Measurements from ENCODE around the gene HDAC10.
A peak's percentile ranks its signal among the peaks of the same experiment; 100 is the strongest.

Gene HDAC10

GRCh38 chr22:50218996-50219727 lies 31.9 kb downstream of the HDAC10 start:
- in situ Hi-C loops (cut with HindIII; ENCODE audit: low pct_unique_long_range_greater_than_20kb, low sequenced_read_pairs): no loop called here
- TF ChIP-seq JUND (IDR thresholded peaks at IDR 0.05; ENCODE audit: low read depth): no peak
- DNase-seq (ENCODE audit: low read depth in 1 of 2, low spot score in 1 of 2): peak; percentile 72 to 77

- in situ Hi-C loops (cut with HindIII; ENCODE audit: low pct_unique_long_range_greater_than_20kb, low sequenced_read_pairs): no loop called here
- TF ChIP-seq JUND (IDR thresholded peaks at IDR 0.05; ENCODE audit: low read depth): no peak
- DNase-seq (ENCODE audit: low read depth in 1 of 2, low spot score in 1 of 2): no peak
Observed at GRCh38 chr22:50218153-50218995, 32.7 kb downstream of the HDAC10 start.

GRCh38 chr22:50217543-50218152 lies 33.4 kb downstream of the HDAC10 start:
- TF ChIP-seq JUND (IDR thresholded peaks at IDR 0.05; ENCODE audit: low read depth): no peak
- DNase-seq (ENCODE audit: low read depth in 1 of 2, low spot score in 1 of 2): no peak
- in situ Hi-C loops (cut with HindIII; ENCODE audit: low pct_unique_long_range_greater_than_20kb, low sequenced_read_pairs): no loop called here

GRCh38 chr22:50216684-50217520 lies 34.2 kb downstream of the HDAC10 start:
- TF ChIP-seq JUND (IDR thresholded peaks at IDR 0.05; ENCODE audit: low read depth): no peak

GRCh38 chr22:50216055-50216683 lies 34.9 kb downstream of the HDAC10 start:
- no peak for DNase-seq (ENCODE audit: low read depth in 1 of 2, low spot score in 1 of 2)
- in situ Hi-C loops (cut with HindIII; ENCODE audit: low pct_unique_long_range_greater_than_20kb, low sequenced_read_pairs): no loop called here
- TF ChIP-seq JUND (IDR thresholded peaks at IDR 0.05; ENCODE audit: low read depth): no peak

More at GRCh38 chr22:50216684-50217520, 34.2 kb downstream of the HDAC10 start:
- DNase-seq (ENCODE audit: low read depth in 1 of 2, low spot score in 1 of 2): no peak
- in situ Hi-C loops (cut with HindIII; ENCODE audit: low pct_unique_long_range_greater_than_20kb, low sequenced_read_pairs): no loop called here

- TF ChIP-seq JUND (IDR thresholded peaks at IDR 0.05; ENCODE audit: low read depth): no peak
- no peak for DNase-seq (ENCODE audit: low read depth in 1 of 2, low spot score in 1 of 2)
- in situ Hi-C loops (cut with HindIII; ENCODE audit: low pct_unique_long_range_greater_than_20kb, low sequenced_read_pairs): no loop called here
Observed at GRCh38 chr22:50215297-50216054, 35.6 kb downstream of the HDAC10 start.

GRCh38 chr22:50213263-50213662 lies 37.8 kb downstream of the HDAC10 start:
- in situ Hi-C loops (cut with HindIII; ENCODE audit: low pct_unique_long_range_greater_than_20kb, low sequenced_read_pairs): no loop called here
- TF ChIP-seq JUND (IDR thresholded peaks at IDR 0.05; ENCODE audit: low read depth): no peak

GRCh38 chr22:50211147-50211546 lies 39.9 kb downstream of the HDAC10 start:
- TF ChIP-seq JUND (IDR thresholded peaks at IDR 0.05; ENCODE audit: low read depth): no peak
- DNase-seq (ENCODE audit: low read depth in 1 of 2, low spot score in 1 of 2): no peak
- in situ Hi-C loops (cut with HindIII; ENCODE audit: low pct_unique_long_range_greater_than_20kb, low sequenced_read_pairs): no loop called here

More at GRCh38 chr22:50213263-50213662, 37.8 kb downstream of the HDAC10 start:
- no peak for DNase-seq (ENCODE audit: low read depth in 1 of 2, low spot score in 1 of 2)

GRCh38 chr22:50210378-50211139 lies 40.5 kb downstream of the HDAC10 start:
- no peak for TF ChIP-seq JUND (IDR thresholded peaks at IDR 0.05; ENCODE audit: low read depth)
- in situ Hi-C loops (cut with HindIII; ENCODE audit: low pct_unique_long_range_greater_than_20kb, low sequenced_read_pairs): no loop called here
- no peak for DNase-seq (ENCODE audit: low read depth in 1 of 2, low spot score in 1 of 2)

- in situ Hi-C loops (cut with HindIII; ENCODE audit: low pct_unique_long_range_greater_than_20kb, low sequenced_read_pairs): no loop called here
- no peak for TF ChIP-seq JUND (IDR thresholded peaks at IDR 0.05; ENCODE audit: low read depth)
- DNase-seq (ENCODE audit: low read depth in 1 of 2, low spot score in 1 of 2): peak; percentile 72 to 79
Observed at GRCh38 chr22:50209893-50210292, 41.2 kb downstream of the HDAC10 start.

All from T47D (cell line).